ENCODE measurements around the gene IFT81. TPM values are rescaled to one million over a fixed set of nuclear protein-coding genes. Genes with fewer than 3 reads are reported as not detected.

The IFT81 gene
- total and polyA plus RNA-seq, 2 experiments from 2014 or later = 17.5 to 22.3 TPM

DNA sequence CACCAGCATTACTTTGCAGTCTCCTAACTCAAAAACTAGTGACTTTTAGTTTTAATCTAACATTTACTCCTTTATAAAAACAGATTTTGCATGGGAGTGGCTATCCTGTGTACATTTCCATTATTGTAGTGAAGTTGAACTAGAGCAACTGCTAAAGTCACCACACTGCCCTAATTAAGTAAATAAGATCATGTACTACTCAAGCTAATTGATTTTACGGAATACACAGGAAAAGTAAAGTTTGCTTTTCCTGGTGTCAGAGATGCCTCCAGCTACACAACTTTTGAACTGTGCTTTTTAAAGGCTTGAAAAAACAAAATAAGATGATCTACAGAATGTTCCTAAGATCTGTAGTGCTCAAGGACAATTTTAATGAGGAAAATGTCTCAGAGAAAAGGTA, 106.5 kb downstream of the IFT81 start (continued):
- TF ChIP-seq, protein P1, sequence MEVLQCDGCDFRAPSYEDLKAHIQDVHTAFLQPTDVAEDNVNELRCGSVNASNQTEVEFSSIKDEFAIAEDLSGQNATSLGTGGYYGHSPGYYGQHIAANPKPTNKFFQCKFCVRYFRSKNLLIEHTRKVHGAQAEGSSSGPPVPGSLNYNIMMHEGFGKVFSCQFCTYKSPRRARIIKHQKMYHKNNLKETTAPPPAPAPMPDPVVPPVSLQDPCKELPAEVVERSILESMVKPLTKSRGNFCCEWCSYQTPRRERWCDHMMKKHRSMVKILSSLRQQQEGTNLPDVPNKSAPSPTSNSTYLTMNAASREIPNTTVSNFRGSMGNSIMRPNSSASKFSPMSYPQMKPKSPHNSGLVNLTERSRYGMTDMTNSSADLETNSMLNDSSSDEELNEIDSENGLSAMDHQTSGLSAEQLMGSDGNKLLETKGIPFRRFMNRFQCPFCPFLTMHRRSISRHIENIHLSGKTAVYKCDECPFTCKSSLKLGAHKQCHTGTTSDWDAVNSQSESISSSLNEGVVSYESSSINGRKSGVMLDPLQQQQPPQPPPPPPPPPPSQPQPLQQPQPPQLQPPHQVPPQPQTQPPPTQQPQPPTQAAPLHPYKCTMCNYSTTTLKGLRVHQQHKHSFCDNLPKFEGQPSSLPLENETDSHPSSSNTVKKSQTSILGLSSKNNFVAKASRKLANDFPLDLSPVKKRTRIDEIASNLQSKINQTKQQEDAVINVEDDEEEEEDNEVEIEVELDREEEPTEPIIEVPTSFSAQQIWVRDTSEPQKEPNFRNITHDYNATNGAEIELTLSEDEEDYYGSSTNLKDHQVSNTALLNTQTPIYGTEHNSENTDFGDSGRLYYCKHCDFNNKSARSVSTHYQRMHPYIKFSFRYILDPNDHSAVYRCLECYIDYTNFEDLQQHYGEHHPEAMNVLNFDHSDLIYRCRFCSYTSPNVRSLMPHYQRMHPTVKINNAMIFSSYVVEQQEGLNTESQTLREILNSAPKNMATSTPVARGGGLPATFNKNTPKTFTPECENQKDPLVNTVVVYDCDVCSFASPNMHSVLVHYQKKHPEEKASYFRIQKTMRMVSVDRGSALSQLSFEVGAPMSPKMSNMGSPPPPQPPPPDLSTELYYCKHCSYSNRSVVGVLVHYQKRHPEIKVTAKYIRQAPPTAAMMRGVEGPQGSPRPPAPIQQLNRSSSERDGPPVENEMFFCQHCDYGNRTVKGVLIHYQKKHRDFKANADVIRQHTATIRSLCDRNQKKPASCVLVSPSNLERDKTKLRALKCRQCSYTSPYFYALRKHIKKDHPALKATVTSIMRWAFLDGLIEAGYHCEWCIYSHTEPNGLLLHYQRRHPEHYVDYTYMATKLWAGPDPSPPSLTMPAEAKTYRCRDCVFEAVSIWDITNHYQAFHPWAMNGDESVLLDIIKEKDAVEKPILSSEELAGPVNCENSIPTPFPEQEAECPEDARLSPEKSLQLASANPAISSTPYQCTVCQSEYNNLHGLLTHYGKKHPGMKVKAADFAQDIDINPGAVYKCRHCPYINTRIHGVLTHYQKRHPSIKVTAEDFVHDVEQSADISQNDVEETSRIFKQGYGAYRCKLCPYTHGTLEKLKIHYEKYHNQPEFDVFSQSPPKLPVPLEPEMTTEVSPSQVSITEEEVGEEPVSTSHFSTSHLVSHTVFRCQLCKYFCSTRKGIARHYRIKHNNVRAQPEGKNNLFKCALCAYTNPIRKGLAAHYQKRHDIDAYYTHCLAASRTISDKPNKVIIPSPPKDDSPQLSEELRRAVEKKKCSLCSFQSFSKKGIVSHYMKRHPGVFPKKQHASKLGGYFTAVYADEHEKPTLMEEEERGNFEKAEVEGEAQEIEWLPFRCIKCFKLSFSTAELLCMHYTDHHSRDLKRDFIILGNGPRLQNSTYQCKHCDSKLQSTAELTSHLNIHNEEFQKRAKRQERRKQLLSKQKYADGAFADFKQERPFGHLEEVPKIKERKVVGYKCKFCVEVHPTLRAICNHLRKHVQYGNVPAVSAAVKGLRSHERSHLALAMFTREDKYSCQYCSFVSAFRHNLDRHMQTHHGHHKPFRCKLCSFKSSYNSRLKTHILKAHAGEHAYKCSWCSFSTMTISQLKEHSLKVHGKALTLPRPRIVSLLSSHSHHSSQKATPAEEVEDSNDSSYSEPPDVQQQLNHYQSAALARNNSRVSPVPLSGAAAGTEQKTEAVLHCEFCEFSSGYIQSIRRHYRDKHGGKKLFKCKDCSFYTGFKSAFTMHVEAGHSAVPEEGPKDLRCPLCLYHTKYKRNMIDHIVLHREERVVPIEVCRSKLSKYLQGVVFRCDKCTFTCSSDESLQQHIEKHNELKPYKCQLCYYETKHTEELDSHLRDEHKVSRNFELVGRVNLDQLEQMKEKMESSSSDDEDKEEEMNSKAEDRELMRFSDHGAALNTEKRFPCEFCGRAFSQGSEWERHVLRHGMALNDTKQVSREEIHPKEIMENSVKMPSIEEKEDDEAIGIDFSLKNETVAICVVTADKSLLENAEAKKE (CRISPR knock-in tag; IDR thresholded peaks at IDR 0.05) = no peak
- TF ChIP-seq, protein P2, sequence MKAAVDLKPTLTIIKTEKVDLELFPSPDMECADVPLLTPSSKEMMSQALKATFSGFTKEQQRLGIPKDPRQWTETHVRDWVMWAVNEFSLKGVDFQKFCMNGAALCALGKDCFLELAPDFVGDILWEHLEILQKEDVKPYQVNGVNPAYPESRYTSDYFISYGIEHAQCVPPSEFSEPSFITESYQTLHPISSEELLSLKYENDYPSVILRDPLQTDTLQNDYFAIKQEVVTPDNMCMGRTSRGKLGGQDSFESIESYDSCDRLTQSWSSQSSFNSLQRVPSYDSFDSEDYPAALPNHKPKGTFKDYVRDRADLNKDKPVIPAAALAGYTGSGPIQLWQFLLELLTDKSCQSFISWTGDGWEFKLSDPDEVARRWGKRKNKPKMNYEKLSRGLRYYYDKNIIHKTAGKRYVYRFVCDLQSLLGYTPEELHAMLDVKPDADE (IDR thresholded peaks at IDR 0.05) = no peak
- no peak for TF ChIP-seq STAT1 (IDR thresholded peaks at IDR 0.05; ENCODE audit: unreplicated experiment)

DNA sequence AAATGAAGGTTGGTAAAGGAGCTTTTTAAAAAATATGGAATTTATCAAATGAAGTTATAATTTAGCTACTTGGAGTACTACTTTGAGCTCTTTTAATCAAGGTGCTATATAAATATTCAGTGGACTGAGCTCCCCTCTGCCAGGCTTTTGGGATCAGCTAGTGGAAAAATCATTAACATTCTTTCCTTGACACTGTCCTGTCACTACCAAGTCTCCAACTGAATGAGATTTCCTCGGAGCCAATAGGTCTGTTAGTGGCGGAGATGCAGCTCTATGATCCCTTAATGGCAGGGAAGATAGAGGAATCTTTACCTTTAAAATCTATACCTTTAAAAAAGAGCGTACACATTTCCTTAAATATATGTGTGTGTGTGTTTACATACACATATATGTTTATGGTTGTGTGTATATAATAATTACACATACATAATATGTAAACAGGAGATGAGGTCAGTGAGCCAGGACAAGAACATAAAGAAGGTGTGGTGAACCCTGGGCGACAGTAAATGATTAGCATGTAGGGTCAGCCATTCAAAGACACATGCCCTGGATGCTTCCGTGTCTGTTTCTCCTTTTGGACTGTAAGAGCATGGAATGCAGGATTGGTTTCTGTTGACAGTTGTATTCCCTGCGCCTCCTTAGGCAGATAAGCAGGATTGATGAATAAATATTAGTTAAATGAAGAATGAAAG, 109.2 kb downstream of the IFT81 start:
- no peaks in the 10 kb centered on the region for H3K4me1 Mint-ChIP-seq
- Histone ChIP-seq H3K9me2 (ENCODE audit: insufficient read depth) (no peaks in the 10 kb centered on the region), H3K79me2 (replicated peaks; ENCODE audit: insufficient read depth) (no peaks in the 10 kb centered on the region), H4K20me1 (replicated peaks; ENCODE audit: insufficient read depth) (no peaks in the 10 kb centered on the region), H3K4me3 (no peak overlapping the region), H3K4me2 (no peak overlapping the region), H3K36me3 (ENCODE audit: insufficient read depth) (no peaks in the 10 kb centered on the region), H2AFZ (no peak overlapping the region), H3K27me3 (ENCODE audit: insufficient read depth) (no peaks in the 10 kb centered on the region), H3F3A (replicated peaks; ENCODE audit: low read depth) (no peaks in the 10 kb centered on the region), H3K27ac (ENCODE audit: low read depth) (no peak overlapping the region), H3K4me1 (ENCODE audit: insufficient read depth) (no peaks in the 10 kb centered on the region)
- no peaks in the 10 kb centered on the region for H3K36me3 Mint-ChIP-seq (ENCODE audit: low read depth)
- TF ChIP-seq, protein P3, sequence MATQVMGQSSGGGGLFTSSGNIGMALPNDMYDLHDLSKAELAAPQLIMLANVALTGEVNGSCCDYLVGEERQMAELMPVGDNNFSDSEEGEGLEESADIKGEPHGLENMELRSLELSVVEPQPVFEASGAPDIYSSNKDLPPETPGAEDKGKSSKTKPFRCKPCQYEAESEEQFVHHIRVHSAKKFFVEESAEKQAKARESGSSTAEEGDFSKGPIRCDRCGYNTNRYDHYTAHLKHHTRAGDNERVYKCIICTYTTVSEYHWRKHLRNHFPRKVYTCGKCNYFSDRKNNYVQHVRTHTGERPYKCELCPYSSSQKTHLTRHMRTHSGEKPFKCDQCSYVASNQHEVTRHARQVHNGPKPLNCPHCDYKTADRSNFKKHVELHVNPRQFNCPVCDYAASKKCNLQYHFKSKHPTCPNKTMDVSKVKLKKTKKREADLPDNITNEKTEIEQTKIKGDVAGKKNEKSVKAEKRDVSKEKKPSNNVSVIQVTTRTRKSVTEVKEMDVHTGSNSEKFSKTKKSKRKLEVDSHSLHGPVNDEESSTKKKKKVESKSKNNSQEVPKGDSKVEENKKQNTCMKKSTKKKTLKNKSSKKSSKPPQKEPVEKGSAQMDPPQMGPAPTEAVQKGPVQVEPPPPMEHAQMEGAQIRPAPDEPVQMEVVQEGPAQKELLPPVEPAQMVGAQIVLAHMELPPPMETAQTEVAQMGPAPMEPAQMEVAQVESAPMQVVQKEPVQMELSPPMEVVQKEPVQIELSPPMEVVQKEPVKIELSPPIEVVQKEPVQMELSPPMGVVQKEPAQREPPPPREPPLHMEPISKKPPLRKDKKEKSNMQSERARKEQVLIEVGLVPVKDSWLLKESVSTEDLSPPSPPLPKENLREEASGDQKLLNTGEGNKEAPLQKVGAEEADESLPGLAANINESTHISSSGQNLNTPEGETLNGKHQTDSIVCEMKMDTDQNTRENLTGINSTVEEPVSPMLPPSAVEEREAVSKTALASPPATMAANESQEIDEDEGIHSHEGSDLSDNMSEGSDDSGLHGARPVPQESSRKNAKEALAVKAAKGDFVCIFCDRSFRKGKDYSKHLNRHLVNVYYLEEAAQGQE (IDR thresholded peaks at IDR 0.05; ENCODE audit: unreplicated experiment) = no peak
- TF ChIP-seq, protein P2 (IDR thresholded peaks at IDR 0.05) = no peak
- no peak for TF ChIP-seq POLR2AphosphoS5 (IDR thresholded peaks at IDR 0.05; ENCODE audit: low read depth)
- no peaks in the 10 kb centered on the region for H3K27me3 Mint-ChIP-seq (ENCODE audit: insufficient read depth, low read depth, poor library complexity)
- no peak overlapping the region for H3K27ac Mint-ChIP-seq
- DNase-seq (ENCODE audit: low spot score) (no peak), ATAC-seq (no peak)
- H3K4me3 Mint-ChIP-seq = no peak overlapping the region
- no peaks in the 10 kb centered on the region for H3K9me3 Mint-ChIP-seq

All from GM23338 (cell line).